ENCODE data around the gene ARHGAP32. TPM values are rescaled to one million over a fixed set of nuclear protein-coding genes. Genes with fewer than 3 reads are reported as not detected.

The ARHGAP32 gene
- total and polyA plus RNA-seq, 9 donors: 5.9 to 34.8 (median 28.4) TPM

- Histone ChIP-seq H3K36me3 (no peaks in the 10 kb centered on the region), H3K27ac (no peak overlapping the region), H3K27me3 (no peaks in the 10 kb centered on the region), H3K4me1 (ENCODE audit: insufficient read depth) (no peaks in the 10 kb centered on the region), H3K9me3 (no peaks in the 10 kb centered on the region), H3K4me3 (no peak overlapping the region)
- no peak for DNase-seq
- TF ChIP-seq EP300 (IDR thresholded peaks at IDR 0.05) (no peak), CTCF (IDR thresholded peaks at IDR 0.05) (no peak), POLR2A (IDR thresholded peaks at IDR 0.05) (no peak)
- intact Hi-C loops (cut with DNase I): no loop called here
- 76 to 90% (median 84%) methylated on average over 3 of the region's 3 CpGs for WGBS, 3 donors
These were observed 228.3 kb downstream of the ARHGAP32 start for GRCh38 chr11:128963744-128964325.

- no peak for DNase-seq
- no peak overlapping the region for H3K4me3 ChIP-seq
- TF ChIP-seq POLR2A (IDR thresholded peaks at IDR 0.05): no peak
- no peak for TF ChIP-seq EP300 (IDR thresholded peaks at IDR 0.05)
- intact Hi-C loops (cut with DNase I): no loop called here
- 82 to 86% (median 84%) methylated on average over 5 of the region's 5 CpGs for WGBS, 3 donors
- H3K36me3 ChIP-seq: no peaks in the 10 kb centered on the region
- no peaks in the 10 kb centered on the region for H3K9me3 ChIP-seq
- no peaks in the 10 kb centered on the region for H3K27me3 ChIP-seq
- no peak overlapping the region for H3K27ac ChIP-seq
- H3K4me1 ChIP-seq (ENCODE audit: insufficient read depth): no peaks in the 10 kb centered on the region
These were observed 229.2 kb downstream of the ARHGAP32 start for GRCh38 chr11:128962896-128963295.

- Histone ChIP-seq H3K36me3 (no peaks in the 10 kb centered on the region), H3K27ac (no peak overlapping the region), H3K4me3 (no peak overlapping the region), H3K9me3 (no peaks in the 10 kb centered on the region), H3K4me1 (ENCODE audit: insufficient read depth) (no peaks in the 10 kb centered on the region), H3K27me3 (no peaks in the 10 kb centered on the region)
- intact Hi-C loops (cut with DNase I): no loop called here
- TF ChIP-seq EP300 (IDR thresholded peaks at IDR 0.05): no peak
- TF ChIP-seq POLR2A (IDR thresholded peaks at IDR 0.05): no peak
- TF ChIP-seq CTCF (IDR thresholded peaks at IDR 0.05): no peak
- 90 to 94% (median 93%) methylated on average over 2 of the region's 2 CpGs for WGBS, 3 donors
- DNase-seq: no peak
These were observed 230.5 kb downstream of the ARHGAP32 start for GRCh38 chr11:128961645-128962044.

GRCh38 chr11:128957202-128957482 is 235.0 kb downstream of the ARHGAP32 start:
- intact Hi-C loops (cut with DNase I): loop anchor here (2.0 to 10.0 kb wide), 4 partner anchors 70 to 332 kb away; no protein-coding TSS in a partner anchor

More at GRCh38 chr11:128957202-128957482, 235.0 kb downstream of the ARHGAP32 start:
- no peaks in the 10 kb centered on the region for H3K4me1 ChIP-seq (ENCODE audit: insufficient read depth)
- no peak overlapping the region for H3K4me3 ChIP-seq
- H3K36me3 ChIP-seq: no peaks in the 10 kb centered on the region
- H3K9me3 ChIP-seq: no peaks in the 10 kb centered on the region
- H3K27ac ChIP-seq: no peak overlapping the region
- DNase-seq: no peak
- no peak for TF ChIP-seq POLR2A (IDR thresholded peaks at IDR 0.05)
- TF ChIP-seq CTCF (IDR thresholded peaks at IDR 0.05): no peak
- no peak for TF ChIP-seq EP300 (IDR thresholded peaks at IDR 0.05)
- H3K27me3 ChIP-seq: no peaks in the 10 kb centered on the region
- 78 to 86% (median 79%) methylated on average over 8 of the region's 8 CpGs for WGBS, 3 donors
